Left ventricle myocardium inferior (tissue), 1 donor: ENCODE results near the gene SDF4. TPM values are rescaled to one million over a fixed set of nuclear protein-coding genes. Genes with fewer than 3 reads are reported as not detected.

Experiments used
- DNase-seq: peaks from one replicate; pipeline ENCODE4 v3.0.0-alpha.2; 2020
- H3K27ac ChIP-seq: fragments of 200-600 bp; replicated peaks from 2 replicates; pipeline ENCODE4 v1.8.0; 2021
- H3K27me3 ChIP-seq: fragments of 200-600 bp; 2 replicates; pipeline ENCODE4 v1.8.0; 2021; ENCODE audit warnings: low read depth
- H3K36me3 ChIP-seq: fragments of 200-600 bp; 2 replicates; pipeline ENCODE4 v1.8.0; 2021
- H3K4me1 ChIP-seq: fragments of 200-600 bp; 2 replicates; pipeline ENCODE4 v1.8.0; 2021
- H3K4me3 ChIP-seq: fragments of 200-600 bp; 2 replicates; pipeline ENCODE4 v1.8.0; 2021; ENCODE audit warnings: mild to moderate bottlenecking, moderate library complexity
- H3K9me3 ChIP-seq: fragments of 200-600 bp; replicated peaks from 2 replicates; pipeline ENCODE4 v1.8.0; 2021
- intact Hi-C: fragments of 100-400 bp; cut with micrococcal nuclease; formaldehyde crosslinking; loops from one replicate; pipeline ENCODE4 v1.11.0; 2022
- total RNA-seq: library from RNA; stranded (reverse); fragmentation: NEBNext Ultra II Directional; extraction: Animal tissue kit (Norgen Biotek cat#: 25700); gene quantifications from one replicate; pipeline ENCODE4 v1.2.1, GENCODE V29; 2021
- TF ChIP-seq, protein P1 (sequence below): fragments of 200-600 bp; IDR thresholded peaks from 2 replicates; pipeline ENCODE4 v1.8.0; 2021; ENCODE audit warnings: antibody characterized with exemption, mild to moderate bottlenecking, borderline replicate concordance
- donor health status: DM: no; HTN: yes; CAD: no; lungs with severe emphysema.

The SDF4 gene
- total RNA-seq, 1 donor from 2014 or later: 114 TPM

- peaks cover 46% of the 10 kb centered on the region for H3K4me1 ChIP-seq
- H3K27ac ChIP-seq: no peak overlapping the region
- H3K9me3 ChIP-seq: no peaks in the 10 kb centered on the region
- no peak overlapping the region for H3K4me3 ChIP-seq
- peaks cover 74% of the 10 kb centered on the region for H3K36me3 ChIP-seq
- DNase-seq: no peak
- intact Hi-C loops: no loop called here
- H3K27me3 ChIP-seq: no peaks in the 10 kb centered on the region
- TF ChIP-seq, protein P1, sequence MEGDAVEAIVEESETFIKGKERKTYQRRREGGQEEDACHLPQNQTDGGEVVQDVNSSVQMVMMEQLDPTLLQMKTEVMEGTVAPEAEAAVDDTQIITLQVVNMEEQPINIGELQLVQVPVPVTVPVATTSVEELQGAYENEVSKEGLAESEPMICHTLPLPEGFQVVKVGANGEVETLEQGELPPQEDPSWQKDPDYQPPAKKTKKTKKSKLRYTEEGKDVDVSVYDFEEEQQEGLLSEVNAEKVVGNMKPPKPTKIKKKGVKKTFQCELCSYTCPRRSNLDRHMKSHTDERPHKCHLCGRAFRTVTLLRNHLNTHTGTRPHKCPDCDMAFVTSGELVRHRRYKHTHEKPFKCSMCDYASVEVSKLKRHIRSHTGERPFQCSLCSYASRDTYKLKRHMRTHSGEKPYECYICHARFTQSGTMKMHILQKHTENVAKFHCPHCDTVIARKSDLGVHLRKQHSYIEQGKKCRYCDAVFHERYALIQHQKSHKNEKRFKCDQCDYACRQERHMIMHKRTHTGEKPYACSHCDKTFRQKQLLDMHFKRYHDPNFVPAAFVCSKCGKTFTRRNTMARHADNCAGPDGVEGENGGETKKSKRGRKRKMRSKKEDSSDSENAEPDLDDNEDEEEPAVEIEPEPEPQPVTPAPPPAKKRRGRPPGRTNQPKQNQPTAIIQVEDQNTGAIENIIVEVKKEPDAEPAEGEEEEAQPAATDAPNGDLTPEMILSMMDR: no peak
These were observed 27.3 kb upstream of the SDF4 start for GRCh38 chr1:1259119-1259488.

DNA sequence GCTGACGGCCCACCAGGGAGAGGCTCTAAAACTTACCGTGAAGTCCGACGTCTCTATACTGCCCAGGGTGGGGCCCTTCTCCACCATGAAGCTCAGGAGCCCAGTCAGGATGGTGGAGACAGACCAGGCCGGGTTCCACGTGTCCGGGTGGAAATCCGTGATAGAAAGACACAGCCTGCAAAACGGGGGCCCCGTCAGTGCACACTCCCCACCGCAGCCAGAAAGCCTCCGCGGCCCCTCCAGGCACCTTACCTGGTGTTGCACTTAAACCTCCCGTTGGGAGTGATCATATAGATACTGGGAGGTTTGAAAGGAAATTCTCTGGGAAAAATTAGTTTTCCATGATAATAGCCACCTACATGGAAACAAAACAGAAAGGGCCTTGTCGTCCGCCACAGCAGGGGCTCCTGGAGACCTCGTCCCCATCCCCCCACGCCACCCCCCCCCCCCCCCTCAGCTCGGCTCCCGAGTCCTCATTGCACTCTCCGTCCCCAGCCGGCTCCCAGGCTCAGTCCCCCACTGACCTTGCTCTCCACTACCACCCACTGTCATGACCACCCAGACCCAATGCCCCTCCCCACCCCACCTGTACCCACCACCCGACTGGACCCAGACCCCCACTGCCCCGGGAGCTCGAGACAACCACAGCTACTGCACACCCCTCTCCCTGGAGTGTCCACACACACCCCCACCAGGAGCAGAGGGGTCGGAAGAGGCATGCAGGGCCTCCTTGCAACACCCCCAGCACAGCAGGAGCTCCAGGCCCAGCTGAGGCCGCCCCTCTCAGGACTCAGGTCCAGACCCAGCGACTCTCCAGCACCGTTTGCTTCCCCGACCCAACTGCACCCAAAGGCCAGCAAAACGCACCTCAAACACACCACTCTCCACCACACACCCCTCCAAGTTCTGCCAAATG is 25.4 kb upstream of the SDF4 start:
- intact Hi-C loops: no loop called here
- Histone ChIP-seq H3K27ac (no peak overlapping the region), H3K9me3 (no peaks in the 10 kb centered on the region), H3K4me1 (peaks cover 41% of the 10 kb centered on the region), H3K36me3 (peaks cover 73% of the 10 kb centered on the region), H3K27me3 (no peaks in the 10 kb centered on the region), H3K4me3 (no peak overlapping the region)
- TF ChIP-seq, protein P1: no peak
- no peak for DNase-seq

- no peaks in the 10 kb centered on the region for H3K9me3 ChIP-seq
- no peak for DNase-seq
- H3K27me3 ChIP-seq: no peaks in the 10 kb centered on the region
- intact Hi-C loops: no loop called here
- peaks cover 60% of the 10 kb centered on the region for H3K36me3 ChIP-seq
- TF ChIP-seq, protein P1: no peak
- H3K27ac ChIP-seq: no peak overlapping the region
- H3K4me3 ChIP-seq: no peak overlapping the region
- H3K4me1 ChIP-seq: peaks cover 28% of the 10 kb centered on the region
These were observed 23.8 kb upstream of the SDF4 start for GRCh38 chr1:1255611-1256010.

GRCh38 chr1:1255078-1255477 is 23.3 kb upstream of the SDF4 start:
- TF ChIP-seq, protein P1: no peak
- no peaks in the 10 kb centered on the region for H3K27me3 ChIP-seq
- intact Hi-C loops: no loop called here
- H3K27ac ChIP-seq: no peak overlapping the region
- DNase-seq: no peak
- H3K9me3 ChIP-seq: no peaks in the 10 kb centered on the region
- peaks cover 56% of the 10 kb centered on the region for H3K36me3 ChIP-seq
- H3K4me3 ChIP-seq: no peak overlapping the region
- H3K4me1 ChIP-seq: peaks cover 24% of the 10 kb centered on the region

- H3K27me3 ChIP-seq: no peaks in the 10 kb centered on the region
- H3K27ac ChIP-seq: no peak overlapping the region
- no peaks in the 10 kb centered on the region for H3K9me3 ChIP-seq
- TF ChIP-seq, protein P1: no peak
- DNase-seq: no peak
- peaks cover 20% of the 10 kb centered on the region for H3K4me1 ChIP-seq
- peaks cover 56% of the 10 kb centered on the region for H3K36me3 ChIP-seq
- no peak overlapping the region for H3K4me3 ChIP-seq
- intact Hi-C loops: no loop called here
These were observed 22.8 kb upstream of the SDF4 start for GRCh38 chr1:1254667-1254998.
